ENCODE results near the gene CDC42EP2. TPM values are rescaled to one million over a fixed set of nuclear protein-coding genes. Genes with fewer than 3 reads are reported as not detected.

Gene CDC42EP2
- total and polyA plus RNA-seq, 4 donors, result 9.2 to 35.0 (median 26.2) TPM

GRCh38 chr11:65297026-65297672, 17.5 kb upstream of the CDC42EP2 start:
- 86 to 93% methylated on average over 12 of the region's 12 CpGs for WGBS, 2 donors
- TF ChIP-seq CTCF (IDR thresholded peaks at IDR 0.05; ENCODE audit: control extremely low read depth, extremely low read depth), result no peak
- Histone ChIP-seq H3K36me3 (ENCODE audit: control insufficient read depth in 4 of 4, insufficient read depth in 4 of 4, low read length in 4 of 4) (peaks cover 0 to 24% (median 1%) of the 10 kb centered on the region in 4 donors), H3K9ac (ENCODE audit: insufficient read depth in 1 of 2, low read length in 2 of 2) (no peak overlapping the region), H3K4me1 (ENCODE audit: control insufficient read depth in 5 of 5, insufficient read depth in 5 of 5, low read length in 5 of 5) (peaks cover 5 to 92% (median 40%) of the 10 kb centered on the region in 5 donors), H3K9me3 (ENCODE audit: control insufficient read depth in 4 of 4, insufficient read depth in 3 of 4, low read length in 3 of 4) (no peaks in the 10 kb centered on the region), H3K4me3 (no peak overlapping the region), H3K27me3 (ENCODE audit: control insufficient read depth in 3 of 3, insufficient read depth in 3 of 3, low read length in 2 of 3) (no peaks in the 10 kb centered on the region), H3K27ac (ENCODE audit: low read depth in 1 of 2, low read length in 1 of 2) (peak overlapping the region in 1 of 2 donors; percentile 83)
- ATAC-seq (ENCODE audit: insufficient read depth, low FRiP score) (no peak), DNase-seq (peak; percentile 33 to 54 (median 48))

GRCh38 chr11:65298131-65298535, 16.5 kb upstream of the CDC42EP2 start:
- Histone ChIP-seq H3K36me3 (ENCODE audit: control insufficient read depth in 4 of 4, insufficient read depth in 4 of 4, low read length in 4 of 4) (peaks cover 0 to 24% (median 1%) of the 10 kb centered on the region in 4 donors), H3K27ac (ENCODE audit: low read depth in 1 of 2, low read length in 1 of 2) (peak overlapping the region; percentile 56 to 91), H3K4me1 (ENCODE audit: control insufficient read depth in 5 of 5, insufficient read depth in 5 of 5, low read length in 5 of 5) (peaks cover 5 to 90% (median 37%) of the 10 kb centered on the region in 5 donors), H3K4me3 (no peak overlapping the region), H3K9ac (ENCODE audit: insufficient read depth in 1 of 2, low read length in 2 of 2) (peak overlapping the region in 1 of 2 donors; percentile 47), H3K9me3 (ENCODE audit: control insufficient read depth in 4 of 4, insufficient read depth in 3 of 4, low read length in 3 of 4) (no peaks in the 10 kb centered on the region), H3K27me3 (ENCODE audit: control insufficient read depth in 3 of 3, insufficient read depth in 3 of 3, low read length in 2 of 3) (no peaks in the 10 kb centered on the region)
- DNase-seq, result peak; percentile 94 to 97 (median 95)
- TF ChIP-seq CTCF (IDR thresholded peaks at IDR 0.05; ENCODE audit: control extremely low read depth, extremely low read depth), result no peak
- peak; percentile 35 for ATAC-seq (ENCODE audit: insufficient read depth, low FRiP score)
- 74 to 77% methylated on average over 8 of the region's 8 CpGs for WGBS, 2 donors

GRCh38 chr11:65298655-65299179, 15.9 kb upstream of the CDC42EP2 start:
- no peak overlapping the region for H3K4me3 ChIP-seq
- no peak for TF ChIP-seq CTCF (IDR thresholded peaks at IDR 0.05; ENCODE audit: control extremely low read depth, extremely low read depth)
- peak overlapping the region; percentile 40 to 66 for H3K9ac ChIP-seq (ENCODE audit: insufficient read depth in 1 of 2, low read length in 2 of 2)
- peaks cover 5 to 84% (median 37%) of the 10 kb centered on the region in 5 donors for H3K4me1 ChIP-seq (ENCODE audit: control insufficient read depth in 5 of 5, insufficient read depth in 5 of 5, low read length in 5 of 5)
- H3K27me3 ChIP-seq (ENCODE audit: control insufficient read depth in 3 of 3, insufficient read depth in 3 of 3, low read length in 2 of 3), result no peaks in the 10 kb centered on the region
- peaks cover 0 to 24% (median 1%) of the 10 kb centered on the region in 4 donors for H3K36me3 ChIP-seq (ENCODE audit: control insufficient read depth in 4 of 4, insufficient read depth in 4 of 4, low read length in 4 of 4)
- WGBS, 2 donors, result 80 to 85% methylated on average over 12 of the region's 12 CpGs
- peak; percentile 24 for ATAC-seq (ENCODE audit: insufficient read depth, low FRiP score)
- H3K27ac ChIP-seq (ENCODE audit: low read depth in 1 of 2, low read length in 1 of 2), result peak overlapping the region; percentile 56 to 91
- DNase-seq, result peak; percentile 90 to 95 (median 93)
- no peaks in the 10 kb centered on the region for H3K9me3 ChIP-seq (ENCODE audit: control insufficient read depth in 4 of 4, insufficient read depth in 3 of 4, low read length in 3 of 4)

Data from lung (tissue), 12 donors.